Lower lobe of right lung (tissue), 2 donors: ENCODE data around the gene CMTM8. TPM values are rescaled to one million over a fixed set of nuclear protein-coding genes. Genes with fewer than 3 reads are reported as not detected.

Source experiments
- ATAC-seq, 2 donors: fragments of 200-7000 bp; cut with Tn5 transposase; one replicate each; pipeline ENCODE4 v1.9.1; 2020 to 2022; ENCODE audit warnings: mild to moderate bottlenecking in 2 of 2, moderate library complexity in 2 of 2
- DNase-seq: peaks from one replicate; pipeline ENCODE4 v3.0.0-alpha.2; 2020
- H3K27ac ChIP-seq: fragments of 200-600 bp; one replicate; pipeline ENCODE4 v1.8.0; 2022
- H3K27me3 ChIP-seq: fragments of 200-600 bp; one replicate; pipeline ENCODE4 v1.8.0; 2022; ENCODE audit warnings: low read depth
- H3K36me3 ChIP-seq: fragments of 200-600 bp; one replicate; pipeline ENCODE4 v1.8.0; 2022; ENCODE audit warnings: mild to moderate bottlenecking
- H3K4me1 ChIP-seq: fragments of 200-600 bp; one replicate; pipeline ENCODE4 v1.8.0; 2022
- H3K4me3 ChIP-seq: fragments of 200-600 bp; one replicate; pipeline ENCODE4 v1.8.0; 2022; ENCODE audit warnings: mild to moderate bottlenecking
- H3K9me3 ChIP-seq: fragments of 200-600 bp; one replicate; pipeline ENCODE4 v1.8.0; 2022
- CTCF ChIP-seq: fragments of 200-600 bp; IDR thresholded peaks from one replicate; pipeline ENCODE4 v1.8.0; 2022; ENCODE audit warnings: antibody characterized with exemption, mild to moderate bottlenecking
- intact Hi-C: fragments of 100-400 bp; cut with DNase I; formaldehyde crosslinking; loops from one replicate; pipeline ENCODE4 v1.11.0; 2022
- total RNA-seq: library from RNA; stranded (reverse); fragmentation: NEBNext Ultra II Directional; extraction: Animal tissue kit (Norgen Biotek cat#: 25700); gene quantifications from one replicate; pipeline ENCODE4 v1.2.1, GENCODE V29; 2021
- donor health status: DM: no; HTN: yes; CAD: no; lungs with severe emphysema.

CMTM8 gene
- total RNA-seq, 1 donor from 2014 or later: 25.6 TPM

GRCh38 chr3:32321095-32321790 lies 82.8 kb downstream of the CMTM8 start:
- Histone ChIP-seq H3K9me3 (no peaks in the 10 kb centered on the region), H3K4me1 (no peaks in the 10 kb centered on the region), H3K36me3 (no peaks in the 10 kb centered on the region), H3K27me3 (no peaks in the 10 kb centered on the region), H3K4me3 (no peak overlapping the region), H3K27ac (no peak overlapping the region)
- TF ChIP-seq CTCF: no peak
- ATAC-seq (no peak), DNase-seq (no peak)
- intact Hi-C loops: no loop called here

DNA sequence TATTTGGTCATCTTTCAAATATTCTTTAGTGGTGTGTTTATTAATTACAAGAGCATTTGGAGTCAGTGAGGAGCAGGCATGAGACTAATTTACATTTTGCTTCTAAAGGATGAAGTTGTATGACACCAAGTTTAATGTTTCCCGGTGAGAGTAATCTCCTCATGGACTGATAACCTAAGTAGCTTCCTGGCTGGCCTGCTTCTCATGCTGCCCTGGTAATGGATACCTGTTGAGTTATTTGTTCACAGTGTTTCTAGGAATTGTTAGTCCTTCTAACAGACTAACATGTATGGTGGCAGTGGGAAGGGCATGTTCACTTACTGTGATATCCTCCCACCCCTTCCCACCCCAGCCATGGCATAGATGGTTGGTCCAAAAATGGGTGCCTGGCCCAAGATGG lies 83.8 kb downstream of the CMTM8 start:
- Histone ChIP-seq H3K9me3 (no peaks in the 10 kb centered on the region), H3K36me3 (no peaks in the 10 kb centered on the region), H3K4me1 (no peaks in the 10 kb centered on the region), H3K27ac (no peak overlapping the region), H3K4me3 (no peak overlapping the region), H3K27me3 (no peaks in the 10 kb centered on the region)
- no peak for DNase-seq
- no peak for ATAC-seq
- intact Hi-C loops: no loop called here
- no peak for TF ChIP-seq CTCF

DNA sequence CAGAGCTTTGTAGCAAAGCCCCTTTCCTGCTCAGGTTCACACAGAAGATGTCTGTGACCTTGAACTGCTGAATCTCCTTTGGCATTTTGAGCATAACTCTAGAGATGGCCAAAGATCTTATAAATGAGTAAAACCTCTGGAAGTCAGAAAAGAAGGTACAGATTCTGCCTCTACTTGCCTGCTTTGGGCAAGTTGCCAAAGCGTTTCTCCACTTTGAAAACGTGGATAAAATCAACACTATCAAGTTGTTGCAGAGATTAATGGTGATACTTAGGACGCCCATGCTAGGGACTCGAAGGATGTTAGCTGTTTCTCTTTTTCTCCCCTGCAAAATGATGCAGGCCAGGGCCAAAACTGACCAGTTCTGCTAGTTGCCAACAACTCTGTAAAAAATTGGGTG lies 85.1 kb downstream of the CMTM8 start:
- no peaks in the 10 kb centered on the region for H3K4me1 ChIP-seq
- TF ChIP-seq CTCF: no peak
- no peak overlapping the region for H3K27ac ChIP-seq
- H3K9me3 ChIP-seq: no peaks in the 10 kb centered on the region
- no peak overlapping the region for H3K4me3 ChIP-seq
- no peaks in the 10 kb centered on the region for H3K36me3 ChIP-seq
- DNase-seq: no peak
- no peaks in the 10 kb centered on the region for H3K27me3 ChIP-seq
- ATAC-seq: no peak
- intact Hi-C loops: no loop called here

GRCh38 chr3:32325201-32325600 lies 86.7 kb downstream of the CMTM8 start:
- no peaks in the 10 kb centered on the region for H3K4me1 ChIP-seq
- ATAC-seq: no peak
- TF ChIP-seq CTCF: no peak
- no peak for DNase-seq
- no peak overlapping the region for H3K4me3 ChIP-seq
- no peak overlapping the region for H3K27ac ChIP-seq
- H3K27me3 ChIP-seq: no peaks in the 10 kb centered on the region
- H3K36me3 ChIP-seq: no peaks in the 10 kb centered on the region
- intact Hi-C loops: no loop called here
- no peaks in the 10 kb centered on the region for H3K9me3 ChIP-seq

DNA sequence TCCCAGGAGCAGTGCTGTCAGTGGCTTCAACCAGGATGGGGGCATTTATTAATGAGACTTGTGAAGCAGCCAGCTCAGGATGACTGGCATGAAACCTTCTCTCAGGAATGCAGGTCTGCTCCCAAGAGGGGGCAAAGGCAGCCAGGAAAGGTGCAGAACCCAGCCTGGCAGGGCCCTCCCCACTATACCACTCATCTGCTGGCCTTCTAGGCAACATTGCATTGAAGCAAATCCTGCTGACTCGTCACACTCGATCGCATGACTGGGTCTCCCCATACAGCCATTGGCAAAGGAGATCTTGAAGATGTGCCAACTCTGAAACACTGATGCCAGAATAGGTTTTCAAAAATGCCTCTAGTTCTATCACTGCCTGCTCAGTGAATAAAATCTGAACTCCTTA lies 87.4 kb downstream of the CMTM8 start:
- H3K4me3 ChIP-seq: no peak overlapping the region
- intact Hi-C loops: no loop called here
- DNase-seq (no peak), ATAC-seq (no peak)
- no peaks in the 10 kb centered on the region for H3K27me3 ChIP-seq
- no peaks in the 10 kb centered on the region for H3K36me3 ChIP-seq
- no peaks in the 10 kb centered on the region for H3K4me1 ChIP-seq
- H3K9me3 ChIP-seq: no peaks in the 10 kb centered on the region
- no peak for TF ChIP-seq CTCF
- H3K27ac ChIP-seq: no peak overlapping the region
